DMS153 treated with DMSO at 0.1 percent for 48 hours (cell line): Measurements from ENCODE around the gene TBC1D5.

Experiments
- DNase-seq: peaks from one replicate; lab custom pipeline; 2025; ENCODE audit not compliant: unreplicated experiment; lab: John Stamatoyannopoulos, UW

TBC1D5 gene

GRCh38 chr3:17238023-17238422 lies 504.4 kb downstream of the TBC1D5 start:
- no peak for DNase-seq

GRCh38 chr3:17235310-17235709 lies 507.1 kb downstream of the TBC1D5 start:
- DNase-seq, result no peak

GRCh38 chr3:17234382-17234781 lies 508.0 kb downstream of the TBC1D5 start:
- no peak for DNase-seq

- peak; percentile 2 for DNase-seq
Observed at GRCh38 chr3:17233398-17233800, 509.0 kb downstream of the TBC1D5 start.

- DNase-seq, result no peak
Observed at GRCh38 chr3:17232442-17232841, 510.0 kb downstream of the TBC1D5 start.

- DNase-seq, result no peak
Observed at GRCh38 chr3:17231537-17232261, 510.7 kb downstream of the TBC1D5 start.

GRCh38 chr3:17227472-17227871 lies 515.0 kb downstream of the TBC1D5 start:
- no peak for DNase-seq

- DNase-seq, result no peak
Observed at GRCh38 chr3:17221529-17221928, 520.9 kb downstream of the TBC1D5 start.

GRCh38 chr3:17219593-17219992 lies 522.8 kb downstream of the TBC1D5 start:
- DNase-seq, result no peak

GRCh38 chr3:17218587-17218986 lies 523.8 kb downstream of the TBC1D5 start:
- DNase-seq, result no peak

GRCh38 chr3:17217588-17217987 lies 524.8 kb downstream of the TBC1D5 start:
- DNase-seq, result no peak

- DNase-seq, result no peak
Observed at GRCh38 chr3:17213102-17213501, 529.3 kb downstream of the TBC1D5 start.

GRCh38 chr3:17207979-17208378 lies 534.5 kb downstream of the TBC1D5 start:
- no peak for DNase-seq

GRCh38 chr3:17207019-17207418 lies 535.4 kb downstream of the TBC1D5 start:
- no peak for DNase-seq

- no peak for DNase-seq
Observed at GRCh38 chr3:17204049-17204650, 538.3 kb downstream of the TBC1D5 start.

- DNase-seq, result no peak
Observed at GRCh38 chr3:17201538-17201937, 540.9 kb downstream of the TBC1D5 start.

- DNase-seq, result no peak
Observed at GRCh38 chr3:17195856-17196604, 546.4 kb downstream of the TBC1D5 start.

- no peak for DNase-seq
Observed at GRCh38 chr3:17195192-17195611, 547.2 kb downstream of the TBC1D5 start.

GRCh38 chr3:17194116-17194515 lies 548.3 kb downstream of the TBC1D5 start:
- no peak for DNase-seq

GRCh38 chr3:17192995-17193394 lies 549.4 kb downstream of the TBC1D5 start:
- no peak for DNase-seq

GRCh38 chr3:17190353-17191078 lies 551.9 kb downstream of the TBC1D5 start:
- DNase-seq, result no peak
